Right ventricle myocardium inferior (tissue), 1 donor: ENCODE data around the gene AATK. TPM values are rescaled to one million over a fixed set of nuclear protein-coding genes. Genes with fewer than 3 reads are reported as not detected.
"Not testable (repeated sequence)": the region's sequence is repeated elsewhere in the genome, so short reads cannot be mapped to it uniquely, and the experiment has no call there.

Source experiments
- ATAC-seq: fragments of 200-7000 bp; cut with Tn5 transposase; one replicate; pipeline ENCODE4 v1.9.1; 2020; ENCODE audit warnings: mild to moderate bottlenecking, moderate library complexity
- DNase-seq: peaks from one replicate; pipeline ENCODE4 v3.0.0; 2021; ENCODE audit errors: missing footprints
- intact Hi-C: fragments of 100-400 bp; cut with DNase I; formaldehyde crosslinking; loops from one replicate; pipeline ENCODE4 v1.11.0; 2022
- total RNA-seq: library from RNA; stranded (reverse); fragmentation: NEBNext Ultra II Directional; extraction: Animal tissue kit (Norgen Biotek cat#: 25700); gene quantifications from one replicate; pipeline ENCODE4 v1.2.1, GENCODE V29; 2021
- donor health status: DM: no; HTN: yes; CAD: no; lungs with severe emphysema.

The AATK gene
- total RNA-seq, 1 donor from 2014 or later = 10.1 TPM

GRCh38 chr17:81091154-81091553 lies 74.9 kb downstream of the AATK start:
- DNase-seq (no peak), ATAC-seq (no peak)
- intact Hi-C loops = no loop called here

GRCh38 chr17:81090361-81091136 lies 75.5 kb downstream of the AATK start:
- peak; percentile 67 for ATAC-seq
- DNase-seq = peak; percentile 90
- intact Hi-C loops = no loop called here

- intact Hi-C loops = no loop called here
These were observed 79.1 kb downstream of the AATK start for GRCh38 chr17:81086789-81087551.

GRCh38 chr17:81085420-81085911 lies 80.6 kb downstream of the AATK start:
- intact Hi-C loops = no loop called here

More at GRCh38 chr17:81086789-81087551, 79.1 kb downstream of the AATK start:
- ATAC-seq = no peak
- DNase-seq = no peak

GRCh38 chr17:81084680-81085419 lies 81.2 kb downstream of the AATK start:
- intact Hi-C loops = no loop called here
- DNase-seq (no peak), ATAC-seq (peak; percentile 35)

More at GRCh38 chr17:81085420-81085911, 80.6 kb downstream of the AATK start:
- ATAC-seq = no peak
- no peak for DNase-seq

- DNase-seq (no peak), ATAC-seq (no peak)
- intact Hi-C loops = loop anchor here (2.0 kb wide), 1 partner anchor 48 kb away; the partner anchor contains the start of gene BAIAP2
These were observed 82.8 kb downstream of the AATK start for GRCh38 chr17:81083125-81083765.

- DNase-seq (no peak), ATAC-seq (peak; percentile 76)
- intact Hi-C loops = loop anchor here (2.0 kb wide), 1 partner anchor 48 kb away; the partner anchor contains the start of gene BAIAP2
These were observed 83.6 kb downstream of the AATK start for GRCh38 chr17:81082177-81083073.

GRCh38 chr17:81081222-81082176 lies 84.5 kb downstream of the AATK start:
- ATAC-seq = no peak
- no peak for DNase-seq
- intact Hi-C loops = loop anchor here (2.0 kb wide), 1 partner anchor 47 kb away; the partner anchor contains the start of gene BAIAP2

- ATAC-seq = no peak
- no peak for DNase-seq
- intact Hi-C loops = no loop called here
These were observed 86.0 kb downstream of the AATK start for GRCh38 chr17:81080019-81080418.

- ATAC-seq, intact Hi-C loops, DNase-seq: not testable (repeated sequence)
These were observed 87.8 kb downstream of the AATK start for GRCh38 chr17:81078026-81078913.

- DNase-seq (no peak), ATAC-seq (no peak)
- intact Hi-C loops = no loop called here
These were observed 89.8 kb downstream of the AATK start for GRCh38 chr17:81076141-81076679.

GRCh38 chr17:81075307-81075706 lies 90.7 kb downstream of the AATK start:
- intact Hi-C loops = no loop called here
- ATAC-seq = no peak

GRCh38 chr17:81074875-81075274 lies 91.1 kb downstream of the AATK start:
- intact Hi-C loops = no loop called here
- ATAC-seq (no peak), DNase-seq (no peak)

More at GRCh38 chr17:81075307-81075706, 90.7 kb downstream of the AATK start:
- DNase-seq = no peak

GRCh38 chr17:81073967-81074839 lies 91.8 kb downstream of the AATK start:
- ATAC-seq (no peak), DNase-seq (no peak)
- intact Hi-C loops = no loop called here
